ENCODE data around the gene PKN1. TPM values are rescaled to one million over a fixed set of nuclear protein-coding genes. Genes with fewer than 3 reads are reported as not detected.

Gene PKN1
- total RNA-seq, 2 experiments from 2014 or later: 244 to 263 TPM

DNA sequence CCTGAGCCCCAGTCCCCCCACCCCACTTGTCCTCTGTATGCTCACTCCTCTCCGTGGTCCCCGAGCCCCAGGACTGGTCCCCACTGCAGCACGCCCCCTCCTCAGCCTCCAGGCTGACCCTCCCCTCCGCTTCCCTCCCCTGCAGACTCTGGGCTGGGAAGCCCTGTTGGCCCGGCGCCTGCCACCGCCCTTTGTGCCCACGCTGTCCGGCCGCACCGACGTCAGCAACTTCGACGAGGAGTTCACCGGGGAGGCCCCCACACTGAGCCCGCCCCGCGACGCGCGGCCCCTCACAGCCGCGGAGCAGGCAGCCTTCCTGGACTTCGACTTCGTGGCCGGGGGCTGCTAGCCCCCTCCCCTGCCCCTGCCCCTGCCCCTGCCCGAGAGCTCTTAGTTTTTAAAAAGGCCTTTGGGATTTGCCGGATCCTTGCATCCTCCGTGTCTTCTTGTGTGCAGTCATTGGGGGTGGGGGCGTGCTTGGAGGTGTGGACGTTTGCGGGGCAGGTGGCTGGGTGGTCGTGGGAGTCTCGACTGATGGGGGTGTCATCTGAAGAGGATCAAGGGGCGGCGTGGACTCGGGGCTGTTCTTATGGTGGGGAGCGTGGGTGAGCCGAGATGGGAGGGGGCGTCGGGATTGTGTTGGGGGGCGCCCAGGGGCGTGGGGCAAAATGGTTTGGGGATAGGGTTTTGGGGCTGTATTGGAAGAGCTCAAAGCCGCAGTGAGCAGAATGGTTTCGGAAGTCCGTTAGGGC lies 38.5 kb downstream of the PKN1 start:
- ChIA-PET POLR2A (interaction anchor here (0.6 to 1.4 kb wide), 6 partner anchors 12 to 90 kb away, joined by 3 read pairs; partner anchors contain the start of genes ADGRE5 and PKN1), CTCF (interaction anchor here (0.6 to 2.6 kb wide), 15 partner anchors 10 to 335 kb away, joined by 3 to 26 read pairs (median 4); partner anchors contain the start of genes ASF1B, DNAJB1 and GIPC1)
- peaks cover 20% of the 10 kb centered on the region for H3K36me3 Mint-ChIP-seq (ENCODE audit: low read depth)
- H3K4me1 Mint-ChIP-seq (ENCODE audit: low read depth): peaks cover 42% of the 10 kb centered on the region
- DNase-seq: no peak
- H3K27ac Mint-ChIP-seq: no peak overlapping the region
- H3K27me3 Mint-ChIP-seq (ENCODE audit: low read depth): peaks cover 16% of the 10 kb centered on the region
- H3K9me3 Mint-ChIP-seq (ENCODE audit: insufficient read depth): no peaks in the 10 kb centered on the region
- no peak overlapping the region for H3K4me3 Mint-ChIP-seq
- ATAC-seq: no peak

DNA sequence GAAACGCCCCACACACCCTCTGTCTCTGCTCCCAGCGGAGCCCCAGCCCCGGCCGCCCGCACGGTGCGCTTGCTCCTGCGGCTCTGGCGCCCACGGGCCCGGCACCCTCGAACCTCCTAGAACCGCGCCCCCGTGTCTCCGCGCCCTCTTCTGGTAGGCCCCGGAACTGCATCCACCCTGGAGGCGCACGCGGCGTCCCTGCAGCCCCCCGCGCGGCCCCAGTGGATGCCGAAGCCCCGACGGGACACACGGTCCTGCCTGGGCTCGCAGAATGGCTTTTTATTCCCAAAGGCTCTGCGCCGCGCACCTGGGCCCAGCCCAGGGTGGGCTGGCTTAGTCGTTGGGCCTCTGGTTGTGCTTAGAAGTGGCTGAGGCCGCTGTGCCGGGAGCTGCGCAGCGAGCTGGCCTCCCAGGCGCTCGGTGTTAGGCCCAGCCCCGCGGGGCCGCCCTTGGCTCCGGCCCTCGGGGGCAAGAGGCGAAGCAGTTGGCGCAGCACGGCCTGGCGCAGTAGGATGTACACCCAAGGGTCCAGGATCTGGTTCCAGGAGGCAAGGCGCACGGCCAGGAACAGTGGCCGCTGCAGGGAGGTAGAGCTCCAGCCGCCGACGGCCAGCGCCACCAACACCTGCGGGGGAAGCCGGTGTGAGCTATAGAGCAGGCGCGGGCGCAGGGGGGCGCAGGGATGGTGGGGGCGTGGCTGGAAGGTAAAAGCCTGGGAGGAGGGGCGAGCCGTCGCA lies 39.3 kb downstream of the PKN1 start:
- Mint-ChIP-seq H3K9me3 (ENCODE audit: insufficient read depth) (no peaks in the 10 kb centered on the region), H3K4me1 (ENCODE audit: low read depth) (peaks cover 43% of the 10 kb centered on the region), H3K27ac (no peak overlapping the region), H3K4me3 (no peak overlapping the region), H3K36me3 (ENCODE audit: low read depth) (peaks cover 20% of the 10 kb centered on the region), H3K27me3 (ENCODE audit: low read depth) (peaks cover 16% of the 10 kb centered on the region)
- ChIA-PET CTCF (interaction anchor here (0.6 to 2.6 kb wide), 26 partner anchors 8 to 336 kb away, joined by 3 to 26 read pairs (median 4); partner anchors contain the start of genes ASF1B, DDX39A, DNAJB1 and GIPC1), POLR2A (interaction anchor here (0.6 to 1.4 kb wide), 5 partner anchors 13 to 91 kb away, joined by 3 read pairs; partner anchors contain the start of genes ADGRE5 and PKN1)
- peak; percentile 88 for DNase-seq
- ATAC-seq: peak; percentile 73

DNA sequence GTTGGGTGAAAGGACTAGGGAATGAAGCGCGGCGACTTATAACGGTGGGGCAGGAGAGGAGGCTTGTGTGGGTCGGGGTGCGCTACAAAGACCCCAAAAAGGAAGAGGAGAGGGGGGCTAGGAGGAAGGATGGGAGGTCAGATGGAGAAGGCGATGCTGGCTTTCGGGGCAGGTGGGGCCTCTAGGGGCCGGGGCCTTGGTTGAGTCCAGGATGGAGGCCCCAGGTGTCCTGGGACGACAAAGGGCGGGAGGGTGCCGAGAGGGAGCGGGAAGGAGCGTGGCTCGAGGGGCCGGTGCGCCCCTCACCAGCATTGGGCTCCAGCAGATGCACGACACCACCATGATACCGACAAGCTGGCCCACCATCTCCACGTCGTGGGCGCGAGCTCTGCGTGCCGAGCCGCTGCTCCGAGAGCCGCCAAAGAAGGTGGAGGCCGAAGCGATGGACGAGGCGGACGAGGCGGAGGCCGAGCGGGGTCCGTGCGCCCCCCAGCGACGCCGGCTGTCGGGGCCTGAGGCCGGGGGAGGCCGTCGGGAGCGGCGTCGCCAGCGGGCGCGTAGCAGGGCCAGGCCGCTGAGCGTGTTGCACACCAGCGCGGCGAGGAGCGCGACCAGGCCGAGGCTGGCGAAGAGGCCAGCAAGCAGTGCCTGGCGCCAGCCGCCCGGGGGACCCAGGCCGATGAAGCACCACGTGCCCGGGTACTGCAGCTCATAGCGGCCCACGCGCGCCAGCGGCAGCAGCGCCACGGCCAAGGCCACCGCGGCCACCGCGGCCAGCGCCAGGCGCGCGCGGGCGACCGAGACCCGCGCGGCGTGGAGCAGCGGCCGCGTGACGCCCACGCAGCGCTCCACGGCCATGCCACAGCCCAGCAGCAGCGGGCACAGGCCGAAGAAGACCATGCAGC lies 40.2 kb downstream of the PKN1 start:
- Mint-ChIP-seq H3K36me3 (ENCODE audit: low read depth) (peaks cover 17% of the 10 kb centered on the region), H3K9me3 (ENCODE audit: insufficient read depth) (no peaks in the 10 kb centered on the region), H3K4me1 (ENCODE audit: low read depth) (peaks cover 43% of the 10 kb centered on the region), H3K27ac (peak overlapping the region; percentile 34), H3K4me3 (no peak overlapping the region), H3K27me3 (ENCODE audit: low read depth) (peaks cover 16% of the 10 kb centered on the region)
- no peak for ATAC-seq
- no peak for DNase-seq
- ChIA-PET CTCF (interaction anchor here (0.6 to 2.6 kb wide), 18 partner anchors 7 to 337 kb away, joined by 3 to 26 read pairs (median 4); partner anchors contain the start of genes ASF1B, DDX39A and DNAJB1), POLR2A (interaction anchor here (1.0 to 1.4 kb wide), 4 partner anchors 14 to 92 kb away, joined by 3 read pairs; partner anchors contain the start of genes ADGRE5 and PKN1)

GRCh38 chr19:14473978-14474578 lies 41.0 kb downstream of the PKN1 start:
- ChIA-PET POLR2A (no interaction called here), CTCF (no interaction called here)
- peaks cover 11% of the 10 kb centered on the region for H3K36me3 Mint-ChIP-seq (ENCODE audit: low read depth)
- no peak for DNase-seq
- no peak overlapping the region for H3K4me3 Mint-ChIP-seq
- peaks cover 43% of the 10 kb centered on the region for H3K4me1 Mint-ChIP-seq (ENCODE audit: low read depth)
- H3K27ac Mint-ChIP-seq: no peak overlapping the region
- peaks cover 16% of the 10 kb centered on the region for H3K27me3 Mint-ChIP-seq (ENCODE audit: low read depth)
- H3K9me3 Mint-ChIP-seq (ENCODE audit: insufficient read depth): no peaks in the 10 kb centered on the region
- no peak for ATAC-seq

GRCh38 chr19:14474827-14475226 lies 41.7 kb downstream of the PKN1 start:
- POLR2A ChIA-PET: interaction anchor here (1.3 kb wide), 1 partner anchor 10 kb away, joined by 5 read pairs; no protein-coding TSS in a partner anchor
- H3K4me3 Mint-ChIP-seq: peak overlapping the region; percentile 1

DNA sequence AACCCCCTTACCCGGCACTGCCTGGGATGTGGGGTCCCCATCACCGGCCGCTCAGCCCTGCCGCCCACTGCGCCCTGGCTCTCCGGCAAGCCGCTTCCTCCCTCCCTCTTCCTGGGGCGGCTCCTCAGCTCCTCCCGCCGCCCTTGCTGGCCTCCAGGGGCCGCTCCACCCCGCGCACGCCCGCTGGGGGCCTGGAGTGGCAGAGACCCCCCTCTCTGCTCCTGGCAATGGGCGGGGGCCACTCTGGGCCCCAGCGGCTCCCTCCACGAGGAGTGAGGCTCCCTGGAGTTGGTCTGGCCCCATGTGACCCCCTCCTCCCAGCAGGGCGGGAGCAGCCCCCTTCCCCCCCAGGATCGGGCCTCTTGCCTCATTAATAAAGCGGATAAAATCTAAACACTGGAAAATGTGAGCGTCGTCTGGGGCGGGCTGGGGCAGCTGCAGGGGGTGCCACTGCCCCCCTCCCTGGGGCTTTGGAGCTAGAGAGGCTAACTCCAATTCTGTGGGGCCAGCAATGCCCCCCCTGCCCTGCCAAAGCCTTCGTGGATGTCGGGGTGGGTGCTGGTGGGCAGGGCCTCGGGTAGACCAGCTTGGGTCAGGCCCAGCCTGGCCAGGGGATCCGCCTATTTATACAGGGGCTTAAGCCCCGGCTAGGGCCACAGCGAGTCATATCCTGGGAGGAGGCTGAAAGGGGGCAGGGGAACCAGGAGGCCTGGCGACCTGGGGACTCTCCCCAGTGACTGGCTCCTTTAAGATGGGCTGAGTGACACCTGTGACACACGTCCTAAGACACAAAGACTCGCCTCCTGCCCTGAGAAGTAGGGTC lies 42.4 kb downstream of the PKN1 start, which contains the start of gene PTGER1:
TSS of gene PTGER1 (minus strand) at position 104 of the 823 bp plus-strand sequence. CDS start 1,034 bp downstream, outside the sequence.
- CTCF ChIA-PET: interaction anchor here (0.6 to 1.3 kb wide), 10 partner anchors 8 to 55 kb away, joined by 3 to 5 read pairs (median 3); partner anchors contain the start of gene PKN1
- Mint-ChIP-seq H3K36me3 (ENCODE audit: low read depth) (peaks cover 4% of the 10 kb centered on the region), H3K4me1 (ENCODE audit: low read depth) (peaks cover 43% of the 10 kb centered on the region), H3K9me3 (ENCODE audit: insufficient read depth) (no peaks in the 10 kb centered on the region), H3K27me3 (ENCODE audit: low read depth) (peaks cover 16% of the 10 kb centered on the region), H3K27ac (peak within 1 kb of the TSS; percentile 50), H3K4me3 (peak within 1 kb of the TSS; percentile 5)
- DNase-seq (peak; percentile 60), ATAC-seq (peak; percentile 49)
- POLR2A ChIA-PET: interaction anchor here (1.3 kb wide), 1 partner anchor 9 kb away, joined by 5 read pairs; no protein-coding TSS in a partner anchor

More at GRCh38 chr19:14474827-14475226, 41.7 kb downstream of the PKN1 start:
- no peak overlapping the region for H3K27ac Mint-ChIP-seq
- ATAC-seq: no peak
- CTCF ChIA-PET: interaction anchor here (0.6 to 1.3 kb wide), 10 partner anchors 9 to 55 kb away, joined by 3 to 5 read pairs (median 3); partner anchors contain the start of gene PKN1
- peaks cover 7% of the 10 kb centered on the region for H3K36me3 Mint-ChIP-seq (ENCODE audit: low read depth)
- no peaks in the 10 kb centered on the region for H3K9me3 Mint-ChIP-seq (ENCODE audit: insufficient read depth)
- no peak for DNase-seq
- H3K4me1 Mint-ChIP-seq (ENCODE audit: low read depth): peaks cover 43% of the 10 kb centered on the region
- H3K27me3 Mint-ChIP-seq (ENCODE audit: low read depth): peaks cover 16% of the 10 kb centered on the region

GRCh38 chr19:14476327-14476672 lies 43.2 kb downstream of the PKN1 start:
- ChIA-PET CTCF (no interaction called here), POLR2A (no interaction called here)
- H3K27me3 Mint-ChIP-seq (ENCODE audit: low read depth): peaks cover 16% of the 10 kb centered on the region
- ATAC-seq: no peak
- peaks cover 4% of the 10 kb centered on the region for H3K36me3 Mint-ChIP-seq (ENCODE audit: low read depth)
- H3K9me3 Mint-ChIP-seq (ENCODE audit: insufficient read depth): no peaks in the 10 kb centered on the region
- peaks cover 40% of the 10 kb centered on the region for H3K4me1 Mint-ChIP-seq (ENCODE audit: low read depth)
- peak overlapping the region; percentile 50 for H3K27ac Mint-ChIP-seq
- no peak for DNase-seq
- no peak overlapping the region for H3K4me3 Mint-ChIP-seq

DNA sequence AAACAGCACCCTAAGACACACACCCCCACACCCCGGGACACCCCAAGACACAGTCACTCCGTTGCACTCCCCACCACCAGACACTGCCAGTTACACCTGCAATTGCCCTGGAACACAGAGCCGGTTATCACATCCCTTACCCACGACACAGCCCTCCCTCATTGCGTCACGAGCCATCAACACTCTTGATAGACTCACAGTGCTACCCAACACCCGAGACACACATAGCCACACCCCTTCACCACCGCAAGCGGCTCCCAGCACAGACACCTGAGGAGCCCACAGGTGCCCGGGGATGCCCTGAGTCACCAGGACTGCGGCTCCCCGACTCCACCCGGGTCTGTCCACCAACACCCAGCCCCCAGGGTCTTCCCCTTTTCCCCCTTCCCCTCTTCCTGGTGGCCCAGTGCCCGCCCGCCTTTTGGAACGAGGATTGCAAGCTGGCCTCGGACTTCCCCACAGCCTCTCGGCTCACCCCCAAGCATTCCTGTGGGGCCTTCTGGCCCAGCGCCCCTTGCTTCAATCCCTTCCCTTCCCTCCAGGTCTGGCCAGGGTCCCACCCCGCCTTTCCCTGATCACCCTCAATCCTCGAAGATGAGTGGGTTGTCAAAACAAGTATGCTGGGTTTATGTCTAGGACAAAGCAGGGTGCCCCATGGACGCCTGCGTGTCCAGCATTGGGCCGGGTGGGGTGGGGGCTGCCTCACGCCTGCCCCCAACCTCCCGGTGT lies 43.7 kb downstream of the PKN1 start:
- ChIA-PET POLR2A (no interaction called here), CTCF (interaction anchor here (1.2 kb wide), 1 partner anchor 9 kb away, joined by 3 read pairs; no protein-coding TSS in a partner anchor)
- Mint-ChIP-seq H3K27ac (peak overlapping the region; percentile 44), H3K4me3 (no peak overlapping the region), H3K27me3 (ENCODE audit: low read depth) (peaks cover 16% of the 10 kb centered on the region), H3K9me3 (ENCODE audit: insufficient read depth) (no peaks in the 10 kb centered on the region), H3K36me3 (ENCODE audit: low read depth) (peaks cover 2% of the 10 kb centered on the region), H3K4me1 (ENCODE audit: low read depth) (peaks cover 38% of the 10 kb centered on the region)
- ATAC-seq: no peak
- no peak for DNase-seq

- POLR2A ChIA-PET: no interaction called here
These were observed 44.5 kb downstream of the PKN1 start for GRCh38 chr19:14477418-14478112.

More at GRCh38 chr19:14477418-14478112, 44.5 kb downstream of the PKN1 start:
- Mint-ChIP-seq H3K36me3 (ENCODE audit: low read depth) (peaks cover 2% of the 10 kb centered on the region), H3K4me1 (ENCODE audit: low read depth) (peaks cover 33% of the 10 kb centered on the region), H3K27ac (no peak overlapping the region), H3K27me3 (ENCODE audit: low read depth) (peaks cover 16% of the 10 kb centered on the region), H3K4me3 (no peak overlapping the region), H3K9me3 (ENCODE audit: insufficient read depth) (no peaks in the 10 kb centered on the region)
- DNase-seq (no peak), ATAC-seq (no peak)
- CTCF ChIA-PET: interaction anchor here (1.2 to 4.5 kb wide), 5 partner anchors 8 to 340 kb away, joined by 3 to 30 read pairs (median 5); partner anchors contain the start of gene ASF1B

Data from activated CD8-positive, alpha-beta T cell treated with anti-CD3 and anti-CD28 coated beads, Interleukin-2, amount 10 ng/mL, durations not matched to agents 7 days and 5 days (primary cell).